Cortex of kidney (tissue), 1 donor: ENCODE data around the gene KIAA1755.
"Not testable (repeated sequence)": the region's sequence is repeated elsewhere in the genome, so short reads cannot be mapped to it uniquely, and the experiment has no call there.

Experiments used
- DNase-seq: peaks from one replicate; lab custom pipeline; 2025; lab: John Stamatoyannopoulos, UW

Gene KIAA1755

DNA sequence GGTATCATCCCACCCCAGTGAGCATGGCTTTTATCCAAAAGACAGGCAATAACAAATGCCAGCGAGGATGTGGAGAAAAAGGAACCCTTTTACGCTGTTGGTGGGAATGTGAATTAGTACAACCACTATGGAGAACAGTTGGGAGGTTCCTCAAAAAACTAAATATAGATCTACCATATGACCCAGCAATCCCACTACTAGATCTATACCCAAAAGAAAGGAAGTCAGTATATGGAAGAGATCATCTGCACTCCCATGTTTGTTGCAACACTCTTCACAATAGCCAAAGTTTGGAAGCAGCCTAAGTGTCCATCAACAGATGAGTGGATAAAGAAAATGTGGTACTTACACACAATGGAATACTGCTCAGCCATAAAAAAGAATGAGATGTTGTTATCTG lies 5.9 kb upstream of the KIAA1755 start:
- no peak for DNase-seq

DNA sequence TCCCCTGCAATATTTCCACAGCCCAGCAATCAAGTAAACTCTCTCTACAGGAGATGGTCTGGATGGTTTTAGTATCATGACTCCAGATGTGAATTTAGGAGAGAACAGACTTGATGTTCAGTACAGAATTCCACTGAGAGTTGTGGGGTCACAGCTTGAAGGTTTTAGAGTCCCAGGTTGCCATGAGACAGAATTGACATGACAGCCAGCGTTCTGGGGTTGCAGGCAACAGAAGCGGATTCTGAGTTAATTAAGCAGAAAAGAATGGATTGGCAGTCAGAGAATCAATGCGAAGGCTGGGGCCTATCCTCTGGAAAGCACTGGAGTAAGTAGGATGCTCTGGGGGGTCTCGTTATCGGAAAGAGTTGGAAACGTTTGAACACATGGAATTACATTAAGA lies 2.4 kb upstream of the KIAA1755 start:
- DNase-seq: no peak

DNA sequence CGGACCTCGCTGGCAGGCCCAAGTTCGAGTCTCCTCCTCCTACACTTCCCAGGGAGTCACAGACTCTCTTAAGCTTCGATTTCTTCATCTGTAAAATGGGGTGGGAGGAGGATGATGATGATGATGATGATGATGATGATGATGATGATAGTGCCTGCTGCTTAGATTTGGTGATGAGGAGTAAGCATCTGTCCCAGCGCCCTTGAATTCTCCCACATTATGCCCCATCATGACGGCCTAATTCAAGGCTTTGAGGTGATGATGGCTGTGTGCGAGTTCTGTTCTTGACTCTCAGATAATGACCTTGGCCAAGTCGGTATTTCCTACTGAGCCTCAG lies 487 bp upstream of the KIAA1755 start:
- no peak for DNase-seq

DNA sequence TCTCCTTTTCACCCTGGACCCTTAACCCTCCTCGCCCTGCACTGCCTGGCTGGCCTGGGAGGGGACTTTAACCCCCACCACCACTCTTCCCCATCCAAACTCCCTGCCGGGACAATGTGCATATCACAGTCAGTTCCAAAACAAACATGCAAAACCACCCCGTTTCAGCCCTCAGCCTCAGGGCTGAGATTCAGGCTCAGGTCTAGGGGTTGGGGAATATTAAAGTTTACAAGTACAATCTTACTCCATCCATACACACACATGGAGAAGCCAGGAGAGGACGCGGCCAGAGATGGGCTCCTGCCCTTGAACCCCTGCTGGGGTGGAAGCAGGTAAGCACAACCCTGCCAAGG lies 534 bp downstream of the KIAA1755 start:
- no peak for DNase-seq

DNA sequence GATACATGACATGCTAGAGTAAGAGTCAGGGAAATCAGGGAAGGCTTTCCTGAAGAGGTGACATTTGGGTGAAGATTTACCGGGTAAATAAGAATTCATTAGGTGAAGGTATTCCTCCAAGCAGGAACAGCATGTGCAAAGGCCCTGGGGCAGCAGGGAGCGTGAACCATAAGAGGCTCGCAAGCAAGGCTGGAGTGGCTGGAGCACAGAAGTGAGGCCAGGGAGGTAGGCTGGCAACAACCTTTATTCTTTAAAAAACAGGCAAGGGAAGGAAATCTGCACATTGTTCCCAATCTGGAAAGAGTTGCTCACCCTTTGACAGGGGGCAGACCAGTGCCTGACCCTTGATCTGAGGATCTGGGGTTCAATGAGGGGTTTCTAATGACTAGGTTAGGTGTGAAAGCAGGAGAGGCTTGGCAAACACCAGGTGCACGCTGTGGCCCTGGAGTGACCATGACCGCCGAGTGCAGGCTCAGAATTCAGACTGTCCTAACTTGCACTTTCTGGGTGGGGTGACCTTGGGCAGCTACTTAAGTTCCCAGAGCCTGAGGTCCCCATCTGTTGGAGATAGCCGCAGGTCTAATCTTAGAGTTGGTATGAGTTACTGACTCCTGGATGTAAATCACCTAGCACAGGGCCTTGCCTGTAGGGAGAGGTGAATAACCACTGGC lies 1.9 kb downstream of the KIAA1755 start:
- DNase-seq: no peak

- DNase-seq: no peak
Measured at GRCh38 chr20:38256966-38257365, 3.6 kb downstream of the KIAA1755 start.

GRCh38 chr20:38256021-38256420 lies 4.5 kb downstream of the KIAA1755 start:
- DNase-seq: no peak

DNA sequence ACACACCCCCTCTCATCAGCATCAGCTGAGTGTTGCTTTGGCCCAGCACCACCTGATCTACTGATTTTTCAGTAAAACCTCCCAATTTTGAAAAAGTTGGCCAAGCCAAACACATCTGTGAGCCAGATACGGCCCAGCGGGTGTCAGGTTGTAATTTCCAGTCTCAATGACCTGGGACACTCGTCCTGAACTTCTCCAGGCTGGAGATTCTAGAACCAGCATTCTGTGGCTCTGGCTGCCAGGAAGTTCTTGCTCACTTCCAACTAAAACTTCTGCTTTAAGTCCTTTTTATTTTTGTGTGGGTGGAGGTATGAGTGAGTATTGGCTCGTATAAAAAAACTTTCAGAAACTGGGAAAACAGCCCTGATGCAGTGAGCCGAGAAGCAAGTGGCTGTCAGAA lies 5.1 kb downstream of the KIAA1755 start:
- no peak for DNase-seq

GRCh38 chr20:38254621-38255020 lies 5.9 kb downstream of the KIAA1755 start:
- not testable (repeated sequence) for DNase-seq

GRCh38 chr20:38253571-38253970 lies 7.0 kb downstream of the KIAA1755 start:
- no peak for DNase-seq

GRCh38 chr20:38252292-38253288 lies 7.9 kb downstream of the KIAA1755 start:
- DNase-seq: no peak

DNA sequence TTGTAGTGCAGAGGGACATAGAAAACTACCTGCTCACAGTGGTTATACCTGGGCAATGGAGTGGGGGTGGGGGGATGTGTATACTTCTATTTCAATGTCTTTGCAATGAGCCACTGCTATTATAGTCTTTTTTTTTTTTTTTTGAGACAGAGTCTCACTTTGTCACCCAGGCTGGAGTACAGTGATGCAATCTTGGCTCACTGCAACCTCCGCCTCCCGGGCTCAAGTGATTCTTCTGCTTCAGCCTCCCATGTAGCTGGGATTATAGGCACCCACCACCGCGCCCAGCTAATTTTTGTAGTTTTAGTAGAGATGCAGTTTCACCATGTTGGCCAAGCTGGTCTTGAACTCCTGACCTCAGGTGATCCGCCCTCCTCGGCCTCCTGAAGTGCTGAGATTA lies 9.1 kb downstream of the KIAA1755 start:
- not testable (repeated sequence) for DNase-seq

DNA sequence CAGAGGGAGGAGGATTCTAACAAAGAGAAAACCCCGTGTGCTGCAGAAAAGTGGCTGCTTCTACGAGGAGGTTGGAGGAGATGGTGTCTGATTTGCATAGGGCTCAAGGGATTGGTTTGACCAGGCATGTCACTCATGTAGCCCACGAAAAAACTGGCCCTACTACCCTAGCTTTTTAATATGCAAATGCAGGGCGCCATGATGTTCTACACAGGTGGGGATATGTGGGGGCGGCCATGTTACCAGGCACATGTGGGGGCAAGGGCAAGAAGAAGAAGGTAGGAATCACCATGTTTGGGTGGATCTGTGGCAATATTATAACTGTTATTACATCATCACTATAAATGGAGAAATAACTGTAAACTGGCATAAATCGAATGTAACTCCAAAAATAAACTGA lies 9.9 kb downstream of the KIAA1755 start:
- DNase-seq: no peak

- no peak for DNase-seq
Measured at GRCh38 chr20:38249536-38250310, 10.8 kb downstream of the KIAA1755 start.

DNA sequence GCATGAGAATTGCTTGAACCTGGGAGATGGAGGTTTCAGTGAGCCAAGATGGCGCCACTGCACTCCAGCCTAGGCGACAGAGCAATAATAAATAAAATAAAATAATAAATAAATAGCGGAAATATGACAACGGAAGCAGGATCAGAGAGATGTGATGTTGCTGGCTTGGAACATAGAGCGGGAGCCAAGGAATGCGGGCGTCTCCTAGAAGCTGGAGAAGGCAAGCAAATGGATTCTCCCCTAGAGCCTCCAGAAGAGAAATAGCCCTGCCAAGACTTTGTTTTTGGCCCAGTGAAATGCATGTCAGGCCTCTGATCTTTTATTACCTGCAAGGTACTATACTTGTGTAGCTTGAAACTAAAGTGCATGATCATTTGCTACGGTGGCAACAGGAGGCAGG lies 12.4 kb downstream of the KIAA1755 start:
- no peak for DNase-seq

DNA sequence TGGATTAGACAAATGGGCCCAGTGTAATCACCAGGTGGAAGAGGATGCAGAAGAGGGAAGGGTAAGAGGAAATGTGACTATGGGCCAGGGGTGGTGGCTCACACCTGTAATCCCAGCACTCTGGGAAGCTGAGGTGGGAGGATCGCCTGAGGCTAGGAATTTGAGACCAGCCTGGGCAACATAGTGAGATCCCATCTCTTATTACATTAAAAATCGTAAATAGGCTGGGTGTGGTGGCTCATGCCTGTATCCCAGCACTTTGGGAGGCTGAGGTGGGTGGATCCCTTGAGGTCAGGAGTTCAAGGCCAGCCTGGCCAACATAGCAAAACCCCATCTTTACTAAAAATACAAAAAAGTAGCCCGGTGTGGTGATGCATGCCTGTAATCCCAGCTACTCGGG lies 12.8 kb downstream of the KIAA1755 start:
- DNase-seq: not testable (repeated sequence)

DNA sequence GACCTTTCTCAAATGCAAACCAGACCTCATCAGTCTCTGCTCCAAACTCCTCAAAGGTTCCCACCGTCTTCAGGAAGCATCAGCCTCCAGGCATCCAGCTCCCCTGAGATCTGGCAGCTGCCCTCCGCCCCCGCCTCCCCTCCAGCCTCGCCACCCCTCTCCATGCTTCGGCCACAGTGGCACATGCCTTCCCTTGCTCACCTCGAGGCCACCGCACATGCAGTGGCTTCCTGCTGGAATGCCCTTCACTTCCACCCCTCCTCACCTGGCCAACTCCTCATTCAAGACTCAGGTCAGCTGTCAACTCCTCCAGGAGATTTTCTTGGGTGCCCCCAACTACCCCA lies 13.4 kb downstream of the KIAA1755 start:
- no peak for DNase-seq

GRCh38 chr20:38246357-38247165 lies 14.0 kb downstream of the KIAA1755 start:
- DNase-seq: no peak

GRCh38 chr20:38245753-38246152 lies 14.8 kb downstream of the KIAA1755 start:
- DNase-seq: no peak

GRCh38 chr20:38243709-38244020 lies 16.9 kb downstream of the KIAA1755 start:
- no peak for DNase-seq

GRCh38 chr20:38242848-38243708 lies 17.5 kb downstream of the KIAA1755 start:
- no peak for DNase-seq
